DMS153 treated with DMSO at 0.1 percent for 48 hours (cell line): ENCODE results near the gene SEL1L3.

Source experiments
- DNase-seq: peaks from one replicate; lab custom pipeline; 2025; ENCODE audit not compliant: unreplicated experiment; lab: John Stamatoyannopoulos, UW

SEL1L3 gene

DNA sequence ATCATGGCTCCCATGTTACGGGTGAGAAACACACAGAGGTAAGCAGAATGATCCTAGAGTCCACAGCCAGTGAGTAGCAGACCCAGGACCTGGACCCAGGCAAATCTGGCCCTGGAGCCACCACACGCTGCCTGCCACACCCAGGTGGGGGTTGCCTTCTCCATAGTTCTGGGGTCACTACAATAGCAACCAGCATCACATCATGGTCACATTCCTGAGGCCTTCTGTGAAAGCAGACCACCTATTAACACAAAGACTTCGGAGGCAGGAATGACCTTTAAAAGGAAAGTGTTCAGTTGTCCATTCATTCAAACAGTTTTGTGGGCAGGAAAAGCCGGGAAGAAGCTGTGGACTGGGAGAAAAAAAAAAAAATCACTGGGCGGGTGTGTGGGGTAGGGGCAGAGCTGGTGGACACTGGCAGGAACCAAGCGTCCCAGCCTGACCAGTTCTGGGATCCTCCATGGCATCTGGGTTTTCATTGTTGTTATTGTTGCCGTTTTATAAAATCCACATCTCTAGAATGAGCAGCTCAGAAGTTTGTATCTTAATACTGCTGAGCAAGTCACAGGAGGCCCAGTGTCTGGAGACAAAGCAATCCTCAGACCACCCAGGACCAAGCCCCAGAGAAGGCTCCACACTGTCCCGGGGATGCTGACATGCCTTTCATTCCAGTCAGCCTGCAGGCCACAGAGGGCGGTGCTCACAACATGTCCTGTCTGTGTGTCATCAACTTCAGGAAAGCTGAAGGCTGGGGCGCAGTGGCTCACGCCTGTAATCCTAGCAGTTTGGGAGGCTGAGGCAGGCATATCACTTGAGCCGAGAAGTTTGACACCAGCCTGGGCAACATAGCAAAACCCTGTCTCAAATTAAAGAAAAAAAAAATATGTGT lies 67.0 kb downstream of the SEL1L3 start:
- DNase-seq: no peak

DNA sequence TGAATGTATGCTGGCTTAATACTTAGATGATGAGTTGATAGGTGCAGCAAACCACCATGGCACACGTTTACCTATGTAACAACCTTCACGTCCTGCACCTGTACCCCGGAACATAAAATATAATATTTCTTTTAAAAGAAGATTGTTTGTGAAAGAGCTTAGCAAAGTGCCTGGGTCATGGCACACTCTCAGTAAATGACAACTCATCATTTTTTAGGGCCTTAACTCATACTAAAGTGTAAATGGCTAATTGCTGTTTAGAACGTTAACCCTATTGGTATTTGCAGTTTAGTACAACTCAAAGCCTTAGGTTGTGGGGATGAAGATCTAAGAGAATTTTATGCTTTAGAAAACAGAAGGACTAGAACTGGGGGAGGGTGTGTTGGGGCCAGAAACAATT lies 67.7 kb downstream of the SEL1L3 start:
- DNase-seq: no peak

DNA sequence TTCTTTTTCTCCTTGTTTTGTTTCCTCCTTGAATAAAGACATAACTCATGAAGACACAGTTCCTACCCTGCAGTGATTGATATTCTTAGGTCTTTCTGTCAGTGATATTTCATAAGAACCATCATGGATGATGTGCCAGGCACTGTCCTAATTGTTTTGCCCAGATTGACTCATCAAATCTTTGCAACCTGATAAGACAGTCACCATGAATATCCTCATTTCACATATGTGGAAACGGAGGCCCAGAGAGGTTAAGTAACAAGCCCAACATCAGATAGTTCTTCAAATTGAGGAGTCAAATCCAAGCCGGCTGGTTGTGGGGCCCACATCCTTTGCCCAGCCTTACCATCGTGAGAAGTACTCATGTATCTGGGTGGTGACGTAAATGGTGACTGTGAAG lies 69.9 kb downstream of the SEL1L3 start:
- no peak for DNase-seq

DNA sequence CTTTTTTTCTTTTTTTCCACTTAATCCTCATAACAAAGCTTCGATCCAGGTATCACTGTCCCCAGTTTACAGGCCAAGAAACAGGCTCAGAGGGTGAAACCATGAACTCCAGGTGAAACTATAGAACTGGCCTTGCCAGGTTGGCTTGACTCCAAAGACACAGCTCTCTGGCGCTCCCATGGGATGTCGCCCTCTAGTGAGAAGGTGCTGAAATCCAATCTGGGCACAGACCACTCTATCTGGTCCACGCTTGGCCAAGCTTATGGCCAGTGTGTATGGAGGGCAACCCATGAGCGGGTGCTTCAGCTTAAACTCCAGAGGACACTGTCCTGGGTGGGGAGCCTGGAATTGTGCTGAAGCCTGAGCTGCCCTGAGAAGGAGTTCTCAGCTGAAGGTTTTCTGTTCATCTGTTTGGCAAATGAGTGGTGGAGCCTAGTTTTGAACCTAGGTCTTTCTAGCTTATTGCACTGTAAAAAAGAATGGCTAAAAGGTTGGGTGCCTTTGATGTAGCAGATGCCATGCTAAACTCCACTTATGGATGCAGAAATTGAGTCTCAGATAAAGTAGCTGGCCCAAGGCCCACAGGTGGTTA lies 70.5 kb downstream of the SEL1L3 start:
- no peak for DNase-seq

DNA sequence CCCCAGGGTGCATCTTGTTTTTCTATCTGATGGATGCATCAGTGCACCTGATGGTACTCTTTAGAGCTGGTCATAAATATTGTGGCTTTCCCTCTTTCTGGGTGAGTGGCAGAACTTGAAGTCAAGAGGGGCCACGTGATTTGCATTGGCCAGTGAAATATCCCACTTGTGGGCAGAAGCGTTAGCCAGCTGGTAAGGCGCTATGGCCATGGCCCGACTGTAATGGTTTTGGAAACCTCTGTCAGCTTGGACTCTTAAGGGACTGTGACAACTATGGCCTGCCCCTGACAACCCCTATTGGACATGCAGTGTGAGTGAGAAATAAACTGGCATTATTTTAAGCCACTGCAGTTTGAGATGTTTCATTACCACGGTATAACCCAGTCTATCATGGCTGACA lies 72.8 kb downstream of the SEL1L3 start:
- no peak for DNase-seq

DNA sequence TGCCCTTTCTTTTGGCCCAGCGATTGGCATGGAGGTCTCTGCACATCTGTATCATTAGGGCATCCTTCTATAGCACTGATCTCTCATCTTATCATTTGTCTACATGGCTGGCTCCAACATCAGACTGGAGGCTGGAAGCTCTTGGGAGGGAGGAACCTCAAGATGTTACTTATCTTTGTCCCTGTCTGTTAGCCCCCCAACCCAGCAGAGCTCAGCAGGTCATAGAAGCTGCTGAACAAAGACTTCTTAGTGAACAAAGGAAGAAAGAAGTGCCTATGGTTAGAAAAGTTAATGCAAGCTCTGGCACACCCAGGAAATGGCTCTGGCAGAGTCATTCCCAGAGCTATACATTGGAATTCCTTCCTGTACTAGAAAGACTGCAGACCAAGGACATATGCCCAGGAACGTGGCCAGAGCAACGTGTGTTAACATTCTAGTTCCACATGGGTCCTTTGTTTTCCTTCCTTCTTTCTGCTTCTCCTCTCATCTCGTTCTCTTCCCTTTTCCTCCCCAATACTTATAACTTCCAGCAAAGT lies 74.0 kb downstream of the SEL1L3 start:
- DNase-seq: no peak

DNA sequence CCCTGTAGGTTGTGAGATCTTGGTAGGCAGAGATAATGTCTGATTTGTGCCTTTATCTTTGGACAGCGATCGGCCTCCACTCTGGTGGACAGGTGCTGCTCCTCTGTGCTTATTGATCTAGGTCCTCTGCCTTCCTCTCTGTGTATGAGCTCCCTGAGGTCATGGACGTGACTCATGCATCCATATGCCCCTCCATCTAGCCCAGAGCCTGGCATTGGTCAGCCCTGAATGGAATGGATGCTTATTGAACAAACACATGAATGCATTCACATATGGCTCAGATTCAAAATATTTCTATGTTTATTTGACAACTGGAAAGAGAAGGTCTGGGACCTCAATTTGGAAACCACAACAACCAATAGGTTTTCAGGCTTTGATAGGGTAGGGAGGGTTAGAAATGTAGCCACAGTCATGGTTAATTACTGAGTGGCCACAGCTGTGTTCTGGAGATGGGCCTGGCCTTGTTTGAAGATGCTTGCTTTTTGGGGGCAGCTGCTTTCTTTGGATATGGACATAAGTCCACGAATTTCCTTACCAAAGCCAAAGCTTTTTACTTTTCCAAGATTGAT lies 76.2 kb downstream of the SEL1L3 start:
- no peak for DNase-seq

DNA sequence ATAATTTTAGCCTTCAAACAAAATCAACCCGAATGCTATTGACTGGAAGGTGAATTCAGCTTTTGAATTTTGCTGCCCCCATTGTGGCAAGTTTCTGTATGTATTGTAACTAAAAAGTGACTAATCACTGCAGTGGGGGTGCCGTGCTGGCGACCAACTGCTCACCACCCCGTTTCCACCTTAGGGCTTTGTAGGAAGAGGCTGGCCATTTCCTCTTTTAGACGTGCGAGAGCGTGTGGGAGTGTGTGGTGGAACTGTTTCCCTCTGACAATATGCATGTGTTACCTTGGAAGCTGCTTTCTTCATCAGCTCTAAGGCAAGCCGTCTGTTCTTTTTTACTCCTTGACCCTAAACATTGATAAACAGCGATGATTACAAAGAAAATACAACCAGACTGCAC lies 78.8 kb downstream of the SEL1L3 start:
- DNase-seq: no peak

DNA sequence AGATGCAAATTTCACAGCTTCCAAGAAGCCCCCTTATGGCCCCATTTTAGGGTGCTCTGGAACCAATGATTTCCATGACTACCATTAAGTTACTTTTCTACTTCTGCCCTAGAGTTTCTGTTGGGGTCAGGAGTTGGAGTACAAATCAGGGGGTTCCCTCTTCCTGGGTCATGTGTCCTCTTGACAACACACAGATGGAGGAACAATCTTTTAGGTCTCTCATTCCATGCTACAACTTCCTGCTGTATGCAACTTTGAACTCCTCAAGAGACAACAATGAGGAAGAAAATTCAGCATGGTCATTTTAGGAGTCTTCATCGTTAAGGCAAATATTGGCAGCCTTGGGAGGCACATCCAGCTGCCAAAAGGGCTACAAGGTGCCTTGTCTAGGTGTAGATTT lies 79.7 kb downstream of the SEL1L3 start:
- no peak for DNase-seq

DNA sequence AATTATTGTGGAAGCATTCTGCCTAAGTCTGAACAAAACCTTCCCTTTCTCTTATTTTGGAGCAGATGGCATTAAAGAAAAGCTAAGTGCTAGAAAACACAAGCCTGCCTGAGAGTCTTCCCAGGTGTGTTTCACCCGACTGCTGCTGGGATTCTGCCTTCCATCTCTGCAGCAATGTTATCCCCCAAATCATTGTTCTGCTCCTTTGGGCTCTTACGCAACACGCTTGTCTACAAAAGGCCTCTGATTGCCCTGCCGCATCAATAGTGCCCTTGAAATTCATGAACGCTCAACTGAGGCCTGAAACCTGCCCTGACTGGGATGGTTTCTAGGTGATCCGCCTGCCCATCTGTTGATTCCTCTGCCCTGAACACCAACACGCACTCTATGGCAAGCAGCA lies 80.3 kb downstream of the SEL1L3 start:
- DNase-seq: no peak

DNA sequence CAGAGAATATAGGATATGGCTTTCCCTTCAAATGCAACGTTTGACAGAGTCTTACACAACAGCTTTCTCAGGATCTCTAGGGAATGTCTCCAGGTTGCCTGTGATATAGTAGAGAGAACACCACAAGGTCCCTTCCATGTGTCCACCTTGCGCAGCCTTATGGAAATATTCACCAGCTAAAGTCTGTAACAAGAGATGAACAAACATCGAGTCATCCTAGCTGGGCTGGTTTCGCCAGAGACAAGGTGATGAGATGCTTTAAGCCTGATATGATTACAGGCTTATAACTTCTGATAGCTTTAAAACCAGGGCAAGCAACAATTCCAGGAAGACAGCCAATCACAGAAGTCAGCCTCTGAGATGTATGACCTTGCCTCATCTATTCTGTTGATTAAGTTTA lies 83.8 kb downstream of the SEL1L3 start:
- no peak for DNase-seq

DNA sequence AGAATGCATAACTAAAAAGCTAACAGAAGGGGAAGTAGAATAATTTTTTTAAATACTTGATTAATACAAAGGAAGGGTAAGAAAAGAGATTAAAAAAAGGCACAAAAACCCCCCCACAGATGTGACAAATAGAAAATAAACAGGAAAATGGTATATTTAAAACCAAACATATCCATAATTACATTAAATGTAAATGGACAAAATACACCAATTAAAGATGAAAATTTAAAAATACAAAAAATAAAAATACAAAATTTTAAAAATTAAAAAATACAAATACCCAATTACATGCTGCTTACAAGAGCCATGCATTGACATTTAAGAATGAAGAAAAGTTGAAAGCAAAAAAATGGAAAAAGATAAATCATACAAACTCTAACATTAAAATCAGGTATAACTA lies 86.0 kb downstream of the SEL1L3 start:
- no peak for DNase-seq

DNA sequence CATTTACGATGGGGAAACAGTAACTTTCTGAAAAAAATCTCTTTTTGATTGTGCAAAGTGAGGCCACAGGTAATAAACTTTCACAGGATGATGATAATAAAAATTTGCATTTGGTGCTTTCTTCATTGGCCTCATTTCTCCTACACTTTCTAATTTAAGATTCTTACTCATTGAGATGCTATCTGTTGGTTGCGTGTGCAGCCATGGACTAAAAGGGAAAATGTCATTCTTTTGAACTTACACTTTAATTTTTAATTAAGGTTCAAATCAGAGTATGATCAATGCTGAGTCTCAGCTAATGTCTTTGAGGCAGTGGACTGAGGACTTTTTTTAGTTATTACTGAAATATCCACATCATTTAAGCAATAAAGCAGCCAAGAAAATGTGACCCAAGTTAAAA lies 87.6 kb downstream of the SEL1L3 start:
- DNase-seq: no peak

DNA sequence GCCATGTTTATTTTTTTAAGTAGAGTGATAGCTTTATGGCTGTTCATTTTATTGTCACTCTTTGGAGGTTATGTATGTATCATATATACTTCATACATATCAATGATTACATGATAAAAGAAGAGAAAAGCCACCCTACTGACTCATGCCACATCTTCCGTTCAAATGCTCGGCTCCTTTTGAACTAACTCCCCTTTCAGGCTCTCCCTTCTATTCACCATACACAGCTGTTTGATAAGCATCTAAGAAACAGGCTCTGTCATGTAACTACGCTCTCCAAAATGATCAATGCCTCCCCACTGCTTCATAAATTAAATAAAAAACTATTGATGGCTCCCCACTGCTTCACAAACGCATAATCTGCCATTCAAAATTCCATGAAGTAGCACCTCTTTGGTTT lies 89.4 kb downstream of the SEL1L3 start:
- DNase-seq: no peak

DNA sequence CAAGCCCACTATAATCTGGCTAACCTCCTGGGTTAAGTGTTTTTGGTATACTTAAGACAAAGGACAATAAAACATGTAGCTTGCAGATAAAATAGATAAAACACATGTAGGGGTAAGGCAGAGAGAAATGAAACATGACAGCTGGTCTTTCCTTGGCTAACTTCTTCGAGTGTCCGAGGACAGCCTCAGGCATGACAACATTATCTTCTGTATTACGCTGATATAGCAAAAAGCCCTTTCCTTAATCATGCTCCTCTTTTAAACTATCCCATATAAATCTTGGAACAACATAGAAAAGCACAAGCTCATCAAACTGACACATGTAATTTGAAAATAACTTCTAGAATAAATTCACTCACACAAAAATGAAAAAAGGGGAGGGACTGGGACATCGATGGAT lies 91.1 kb downstream of the SEL1L3 start:
- no peak for DNase-seq

DNA sequence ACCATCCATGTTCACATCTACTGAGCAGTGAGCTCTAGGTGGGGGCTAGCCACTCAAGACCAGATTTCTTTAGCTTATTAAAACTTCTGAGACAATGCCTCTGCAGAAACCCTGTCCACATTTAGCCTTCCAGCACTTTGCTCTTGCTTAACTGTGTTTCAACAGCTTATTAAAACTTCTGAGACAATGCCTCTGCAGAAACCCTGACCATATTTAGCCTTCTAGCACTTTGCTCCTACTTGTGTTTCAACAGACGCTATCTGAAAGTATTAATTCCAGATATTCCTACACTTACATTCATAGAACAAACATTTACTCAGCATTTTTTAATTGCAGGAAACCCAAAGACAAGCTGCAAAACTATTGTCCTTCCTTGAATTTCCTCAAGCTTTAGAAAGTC lies 91.9 kb downstream of the SEL1L3 start:
- DNase-seq: no peak

DNA sequence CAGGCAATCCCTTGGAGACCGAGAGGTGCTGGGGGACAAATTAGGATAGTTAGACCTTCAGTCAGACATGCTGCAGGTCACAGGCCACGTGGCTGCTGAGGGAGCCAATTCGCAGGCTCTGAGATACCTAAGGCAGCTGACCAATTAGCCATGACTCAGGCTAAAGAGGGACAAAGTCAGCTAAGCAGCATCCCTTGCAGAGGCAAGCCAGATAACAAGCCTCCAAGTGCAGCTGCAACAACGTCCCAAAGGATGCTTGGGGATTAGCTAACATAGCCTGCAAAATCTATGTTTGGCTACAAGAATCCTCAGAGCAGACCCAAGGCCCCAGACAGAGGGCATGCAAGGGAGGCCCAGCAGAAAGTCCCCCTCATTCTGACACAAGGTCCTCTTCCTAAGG lies 93.5 kb downstream of the SEL1L3 start:
- no peak for DNase-seq

DNA sequence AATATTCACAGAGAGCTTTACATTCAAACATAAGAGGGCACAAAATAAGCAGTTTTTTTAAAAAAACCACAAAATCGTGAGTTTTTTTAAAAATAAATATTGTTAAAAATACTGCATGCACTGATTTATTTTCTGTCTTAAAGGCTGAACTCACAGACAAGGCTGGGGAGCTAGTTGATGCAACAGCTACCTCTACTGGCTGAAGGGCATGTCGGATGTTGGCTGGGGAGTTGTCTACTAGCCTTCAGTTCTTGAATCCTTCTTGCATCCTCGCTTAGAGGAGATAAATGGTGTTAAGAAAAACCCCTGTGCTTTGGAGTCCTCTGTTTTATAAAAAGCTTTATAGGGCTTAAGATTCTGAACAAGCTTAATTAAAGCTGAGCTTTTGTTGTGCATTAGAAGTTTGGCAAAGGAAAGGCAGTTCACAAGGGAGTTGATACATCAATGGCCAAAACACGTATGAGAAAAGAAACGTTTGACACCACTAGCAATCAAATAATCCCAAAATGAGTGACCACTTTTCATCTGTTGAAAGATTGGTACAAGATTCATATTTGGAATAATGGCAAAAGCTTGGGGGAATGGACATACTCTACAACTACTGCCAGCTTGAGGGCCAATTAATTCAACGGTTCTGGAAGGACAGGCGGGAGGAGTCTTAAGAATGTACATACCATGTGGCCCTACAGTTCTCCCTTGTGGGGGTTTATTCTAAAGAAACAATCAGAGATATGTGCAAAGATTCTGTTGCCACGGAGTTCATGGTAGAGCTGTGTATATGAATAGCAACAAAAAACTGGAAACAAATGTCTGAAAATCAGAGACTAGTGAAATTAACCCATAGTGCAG lies 94.7 kb downstream of the SEL1L3 start:
- DNase-seq: no peak

DNA sequence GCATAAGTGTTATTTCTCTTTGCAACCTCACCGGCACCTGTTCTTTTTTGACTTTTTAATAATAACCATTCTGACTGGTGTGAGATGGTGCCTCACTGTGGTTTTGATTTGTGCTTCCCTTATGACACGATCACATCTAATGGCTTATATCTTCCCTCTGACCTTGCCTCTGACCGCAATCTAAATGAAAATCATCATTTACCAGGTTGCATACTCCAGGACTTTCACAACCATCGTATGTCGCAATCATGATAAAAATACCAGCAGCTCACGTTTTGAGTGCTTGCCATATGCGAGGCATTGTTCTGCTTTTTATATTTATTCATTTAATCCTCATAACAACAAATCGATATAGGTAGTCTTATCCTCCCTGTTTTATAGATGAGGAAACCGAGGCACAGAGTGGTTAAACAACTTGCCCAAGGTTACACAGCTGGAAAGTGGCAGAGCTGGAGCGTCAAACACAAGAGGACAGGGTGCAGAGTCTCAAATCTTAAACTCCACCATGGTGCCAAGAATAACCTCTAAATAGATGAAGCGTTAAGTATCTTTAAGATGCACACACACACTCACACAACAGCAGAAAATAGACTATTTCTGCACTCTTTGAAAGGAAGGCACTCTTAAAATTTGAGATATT lies 102.2 kb downstream of the SEL1L3 start:
- DNase-seq: no peak

DNA sequence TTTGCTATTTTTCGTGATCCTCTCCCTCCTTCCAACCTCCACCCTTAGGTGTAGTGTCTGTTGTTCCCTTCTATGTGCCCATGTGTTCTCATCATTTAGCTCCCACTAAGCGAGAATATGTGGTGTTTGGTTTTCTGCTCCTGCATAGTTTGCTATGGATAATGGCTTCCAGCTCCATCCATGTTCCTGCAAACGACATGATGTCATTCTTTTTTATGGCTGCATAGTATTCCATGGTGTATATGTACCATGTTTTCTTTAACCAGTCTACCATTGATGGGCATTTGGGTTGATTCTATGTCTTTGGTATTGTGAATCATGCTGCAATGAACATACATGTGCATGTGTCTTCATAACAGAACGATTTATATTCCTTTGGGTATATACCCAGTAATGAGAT lies 102.7 kb downstream of the SEL1L3 start:
- no peak for DNase-seq

DNA sequence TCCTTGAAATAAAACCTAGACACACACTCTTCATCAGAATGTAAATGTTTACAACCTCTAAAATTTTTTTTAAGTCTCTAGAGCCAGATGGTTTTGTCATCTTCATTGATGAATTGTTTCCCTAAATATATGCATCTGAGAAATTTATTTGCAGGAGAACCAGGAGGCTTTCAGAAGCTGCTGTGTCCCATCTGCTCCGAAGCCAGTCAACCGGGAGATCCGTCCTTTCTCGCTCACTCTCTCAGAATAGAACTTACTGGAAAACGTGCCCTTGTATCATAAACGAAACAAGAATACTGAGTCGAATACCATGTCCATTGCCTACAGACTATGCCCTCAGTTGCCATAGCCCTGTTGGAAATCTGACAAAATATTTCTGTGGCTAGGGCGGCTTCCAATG lies 103.7 kb downstream of the SEL1L3 start:
- no peak for DNase-seq
